HepG2 (cell line): ENCODE measurements around the gene GRIFIN.

Experiments used
- ASH2L ChIP-seq: fragments of 300-600, 200-600 bp; sonication (generic); IDR thresholded peaks from 2 replicates; pipeline ENCODE4 v1.7.0; 2017; ENCODE audit warnings: low read depth, mild to moderate bottlenecking, moderate library complexity, mixed read lengths, low read length; ENCODE audit not compliant: insufficient read length
- EP300 ChIP-seq, 3 experiments: sonication (generic) in 1 of 3; formaldehyde crosslinking in 1 of 3; IDR thresholded peaks; 2 replicates each; pipeline versions ENCODE4 v1.5.1 to v1.6.1; 2011 to 2020; ENCODE audit warnings: low read depth in 2 of 3, low read length in 2 of 3, borderline replicate concordance in 1 of 3, improper control_type of control experiment in 1 of 3, mild to moderate bottlenecking in 1 of 3, missing genetic modification reagents in 1 of 3, moderate library complexity in 1 of 3
- FOXM1 ChIP-seq: sonication (generic); formaldehyde crosslinking; IDR thresholded peaks from 2 replicates; pipeline ENCODE4 v1.5.0; 2020; ENCODE audit warnings: missing genetic modification reagents
- HMGXB4 ChIP-seq, 2 experiments: sonication (generic) in 1 of 2; formaldehyde crosslinking in 1 of 2; IDR thresholded peaks; 2 replicates each; pipeline versions ENCODE4 v1.4.0 to v1.6.1; 2018 to 2020; ENCODE audit warnings: missing genetic modification reagents in 2 of 2, borderline replicate concordance in 1 of 2, low read depth in 1 of 2, mild to moderate bottlenecking in 1 of 2, missing biosample characterization in 1 of 2
- NFKBIZ ChIP-seq: IDR thresholded peaks from 2 replicates; pipeline ENCODE4 v1.6.1; 2018; ENCODE audit warnings: missing genetic modification reagents, missing compliant biosample characterization
- SMC3 ChIP-seq: IDR thresholded peaks from 2 replicates; pipeline ENCODE4 v1.6.1; 2011; ENCODE audit warnings: low read length, improper control_type of control experiment
- SNAPC4 ChIP-seq: sonication (generic); formaldehyde crosslinking; IDR thresholded peaks from 2 replicates; pipeline ENCODE4 v1.4.0; 2020; ENCODE audit warnings: mild to moderate bottlenecking, missing genetic modification reagents
- STAT6 ChIP-seq: sonication (generic); formaldehyde crosslinking; IDR thresholded peaks from 2 replicates; pipeline ENCODE4 v1.4.0; 2020; ENCODE audit warnings: missing genetic modification reagents, mild to moderate bottlenecking, borderline replicate concordance
- ZFP37 ChIP-seq: sonication (generic); formaldehyde crosslinking; IDR thresholded peaks from 2 replicates; pipeline ENCODE4 v1.4.0; 2020; ENCODE audit warnings: missing genetic modification reagents, borderline replicate concordance
- ZNF317 ChIP-seq: sonication (generic); formaldehyde crosslinking; IDR thresholded peaks from 2 replicates; pipeline ENCODE4 v1.5.0; 2020; ENCODE audit warnings: mild to moderate bottlenecking, missing genetic modification reagents
- ZNF331 ChIP-seq: sonication (generic); formaldehyde crosslinking; IDR thresholded peaks from 2 replicates; pipeline ENCODE4 v1.4.0; 2020; ENCODE audit warnings: missing genetic modification reagents
- ZNF430 ChIP-seq: sonication (generic); formaldehyde crosslinking; IDR thresholded peaks from 2 replicates; pipeline ENCODE4 v1.9.0; 2021; ENCODE audit warnings: mild to moderate bottlenecking, missing genetic modification reagents

GRCh38 chr7:2460188-2460587 lies 16.0 kb downstream of the GRIFIN start:
- TF ChIP-seq NFKBIZ (CRISPR knock-in tag) (no peak), ZNF430 (CRISPR knock-in tag) (no peak), ZNF317 (CRISPR knock-in tag) (no peak), ASH2L (no peak), SNAPC4 (no peak), EP300 (IDR thresholded peaks at IDR 0.05; ENCODE audit: low read depth in 2 of 2, low read length in 2 of 2) (no peak), EP300 (CRISPR knock-in tag; IDR thresholded peaks at IDR 0.05; ENCODE audit: borderline replicate concordance) (no peak), SMC3 (no peak), STAT6 (CRISPR knock-in tag) (no peak), FOXM1 (CRISPR knock-in tag) (no peak), ZNF331 (no peak), HMGXB4 (CRISPR knock-in tag; IDR thresholded peaks at IDR 0.05; ENCODE audit: borderline replicate concordance in 1 of 2, low read depth in 1 of 2) (no peak), ZFP37 (no peak)
